K562 (cell line): ENCODE measurements around the gene ECSIT. TPM values are rescaled to one million over a fixed set of nuclear protein-coding genes. Genes with fewer than 3 reads are reported as not detected.

Source experiments
- BACH1 ChIP-seq: fragments of 200-800 bp; sonication (Bioruptor generic); IDR thresholded peaks from 2 replicates; pipeline ENCODE4 v1.6.1; 2016; ENCODE audit warnings: missing genetic modification characterization, missing compliant biosample characterization
- BDP1 ChIP-seq: IDR thresholded peaks from 3 replicates; pipeline ENCODE4 v1.6.1; 2011; ENCODE audit not compliant: insufficient read length, insufficient read depth
- BRCA1 ChIP-seq, 2 experiments: fragments of 450-650 bp in 1 of 2; sonication (generic) in 1 of 2; formaldehyde crosslinking in 1 of 2; IDR thresholded peaks; 2 replicates each; pipeline versions ENCODE4 v1.5.0 to v1.6.1; 2017 to 2020; ENCODE audit warnings: mild to moderate bottlenecking in 1 of 2, missing genetic modification reagents in 1 of 2
- BRF1 ChIP-seq: IDR thresholded peaks from 3 replicates; pipeline ENCODE4 v1.6.1; 2011; ENCODE audit warnings: borderline replicate concordance, mild to moderate bottlenecking; ENCODE audit not compliant: insufficient read length; ENCODE audit errors: extremely low read depth
- COPS2 ChIP-seq: fragments of 450-650 bp; conservative IDR thresholded peaks from 2 replicates; pipeline ENCODE4 v1.6.1; 2016; ENCODE audit warnings: mild to moderate bottlenecking, moderate library complexity
- FOXA1 ChIP-seq: fragments of 450-650 bp; IDR thresholded peaks from 2 replicates; pipeline ENCODE4 v1.6.1; 2016; ENCODE audit warnings: mild to moderate bottlenecking, borderline replicate concordance
- HDAC2 ChIP-seq: fragments of 450-650 bp; IDR thresholded peaks from 2 replicates; pipeline ENCODE4 v1.6.1; 2016; ENCODE audit warnings: mild to moderate bottlenecking
- MCM7 ChIP-seq, 2 experiments: fragments of 450-650 bp; IDR thresholded peaks; 2 replicates each; pipeline ENCODE4 v1.6.1; 2016 to 2018
- MEIS2 ChIP-seq: fragments of 450-650 bp; IDR thresholded peaks from 2 replicates; pipeline ENCODE4 v1.6.1; 2014; ENCODE audit warnings: mild to moderate bottlenecking; ENCODE audit not compliant: partially characterized antibody
- MXI1 ChIP-seq: IDR thresholded peaks from 2 replicates; pipeline ENCODE4 v1.6.1; 2011; ENCODE audit warnings: low read depth, mild to moderate bottlenecking, improper control_type of control experiment, low read length
- NFATC3 ChIP-seq: fragments of 450-650 bp; IDR thresholded peaks from 2 replicates; pipeline ENCODE4 v1.6.1; 2017; ENCODE audit warnings: mild to moderate bottlenecking
- PML ChIP-seq: IDR thresholded peaks from 2 replicates; pipeline ENCODE4 v1.6.1; 2012; ENCODE audit warnings: low read length, inconsistent platforms
- POLR2AphosphoS5 ChIP-seq: IDR thresholded peaks from 2 replicates; pipeline ENCODE4 v1.6.1; 2011; ENCODE audit warnings: mild to moderate bottlenecking, low read depth, low read length, moderate library complexity; ENCODE audit not compliant: control insufficient read depth, insufficient read depth
- RCOR1 ChIP-seq, 2 experiments: IDR thresholded peaks; 2 replicates each; pipeline ENCODE4 v1.6.1; 2012; ENCODE audit warnings: low read depth in 2 of 2, low read length in 2 of 2, borderline replicate concordance in 1 of 2, improper control_type of control experiment in 1 of 2
- SRF ChIP-seq, 2 experiments: fragments of 250-450, 450-650 bp in 1 of 2; sonication (Bioruptor Pico) in 1 of 2; sonication (generic) in 1 of 2; formaldehyde crosslinking; IDR thresholded peaks; 2 replicates each; pipeline versions ENCODE4 v1.5.0 to v1.5.1; 2020 to 2022; ENCODE audit warnings: mild to moderate bottlenecking in 1 of 2, missing genetic modification reagents in 1 of 2
- ZEB2 ChIP-seq: fragments of 450-650 bp; IDR thresholded peaks from 2 replicates; pipeline ENCODE4 v1.6.1; 2016
- ZNF586 ChIP-seq: fragments of 450-650 bp; formaldehyde crosslinking; conservative IDR thresholded peaks from 2 replicates; pipeline ENCODE4 v1.4.0; 2020; ENCODE audit warnings: mild to moderate bottlenecking, moderate library complexity
- ZNF589 ChIP-seq: fragments of 200-800 bp; sonication (Bioruptor generic); IDR thresholded peaks from 2 replicates; pipeline ENCODE4 v1.6.1; 2016; ENCODE audit warnings: low read depth, missing genetic modification characterization, missing compliant biosample characterization
- ZNF696 ChIP-seq: fragments of 250-450 bp; sonication (Bioruptor Pico); conservative IDR thresholded peaks from 2 replicates; pipeline ENCODE4 v1.4.0; 2020; ENCODE audit warnings: mild to moderate bottlenecking, moderate library complexity
- polyA plus RNA-seq, 8 experiments: library from polyadenylated mRNA; depleted of rRNA in 4 of 8; stranded (reverse) in 5 of 8; unstranded in 3 of 8; fragments of >200 nt; fragmentation: Nextera tagmentation in 2 of 8; fragmentation: Illumina TruSeq in 1 of 8; extraction: Ambion mirVana in 2 of 8; extraction: Trizol in 1 of 8; gene quantifications; 2 replicates each; pipeline versions ENCODE4 v1.2.1 to v1.2.3, GENCODE V29; 2011 to 2014; ENCODE audit warnings: inconsistent platforms in 1 of 8, missing spikeins in 1 of 8
- total RNA-seq, 7 experiments: library from RNA; depleted of rRNA in 6 of 7; stranded (reverse); fragments of >200 nt in 6 of 7; fragmentation: Illumina TruSeq in 2 of 7; extraction: Trizol in 2 of 7; gene quantifications; 2 replicates each; pipeline versions ENCODE4 v1.2.1 to v1.2.3, GENCODE V29; 2011 to 2021; ENCODE audit warnings: low replicate concordance in 1 of 7
- TF ChIP-seq, protein P1 (sequence below): fragments of 250-450 bp; sonication (Bioruptor Pico); IDR thresholded peaks from 2 replicates; pipeline ENCODE4 v1.8.0; 2021; ENCODE audit warnings: mild to moderate bottlenecking, moderate library complexity
- TF ChIP-seq, protein P2 (sequence below): fragments of 250-450 bp; sonication (Bioruptor Pico); IDR thresholded peaks from 2 replicates; pipeline ENCODE4 v1.5.0; 2020; ENCODE audit warnings: mild to moderate bottlenecking
- TF ChIP-seq, protein P3 (sequence below), 2 experiments: fragments of 450-650 bp; IDR thresholded peaks; 2 replicates each; pipeline ENCODE4 v1.6.1; 2016
- TF ChIP-seq, protein P4 (sequence below): fragments of 450-650 bp; IDR thresholded peaks from 2 replicates; pipeline ENCODE4 v1.6.1; 2017; ENCODE audit warnings: mild to moderate bottlenecking, moderate library complexity
- TF ChIP-seq, protein P5 (sequence below): sonication (generic); formaldehyde crosslinking; IDR thresholded peaks from 2 replicates; pipeline ENCODE4 v1.9.0; 2022; ENCODE audit warnings: mild to moderate bottlenecking, missing genetic modification reagents

ECSIT gene
- total and polyA plus RNA-seq, 9 of the 15 experiments (the other 6 are each of a cell fraction or from before 2014, with no cell fraction given) = 1.1 to 82.5 (median 43.9) TPM

DNA sequence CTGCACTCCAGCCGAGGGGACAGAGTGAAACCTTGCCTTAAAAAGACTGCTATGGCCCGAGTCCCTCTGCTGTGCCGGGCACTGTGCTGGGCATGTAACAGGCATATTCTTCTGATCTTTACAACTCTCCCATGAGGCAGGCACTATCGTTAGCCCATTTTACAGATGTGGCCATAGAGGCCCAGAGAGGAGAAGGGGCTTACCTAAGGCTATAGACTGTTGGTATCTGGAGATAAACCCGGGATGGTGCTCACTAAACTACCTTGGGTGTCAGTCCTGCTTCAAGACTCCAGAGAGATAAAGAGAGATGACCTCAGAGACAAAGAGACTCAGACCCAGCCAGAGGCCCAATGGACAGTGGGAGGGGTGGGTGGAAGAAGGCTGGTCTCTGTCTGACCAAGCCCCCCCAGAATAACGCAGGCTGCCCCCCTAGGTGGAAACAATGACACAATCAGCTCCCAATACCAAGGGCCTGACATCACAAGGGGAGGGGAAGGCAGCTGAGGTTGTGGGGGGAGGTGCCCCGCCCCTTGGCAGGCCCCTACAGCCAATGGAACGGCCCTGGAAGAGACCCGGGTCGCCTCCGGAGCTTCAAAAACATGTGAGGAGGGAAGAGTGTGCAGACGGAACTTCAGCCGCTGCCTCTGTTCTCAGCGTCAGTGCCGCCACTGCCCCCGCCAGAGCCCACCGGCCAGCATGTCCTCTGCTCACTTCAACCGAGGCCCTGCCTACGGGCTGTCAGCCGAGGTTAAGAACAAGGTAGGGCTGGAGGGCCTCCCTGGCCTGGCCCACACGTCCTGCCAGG lies 9.5 kb upstream of the ECSIT start, which contains the start of gene CNN1 (continued):
- TF ChIP-seq ZNF586 (CRISPR knock-in tag) (no peak), ZNF589 (CRISPR knock-in tag) (no peak), BRCA1 (IDR thresholded peaks at IDR 0.05) (no peak), BRCA1 (CRISPR knock-in tag; IDR thresholded peaks at IDR 0.05) (0 out of 2 replicates have a peak, but pooled peaks have one; percentile 57), RCOR1 (IDR thresholded peaks at IDR 0.05; ENCODE audit: borderline replicate concordance in 1 of 2, low read depth in 2 of 2, low read length in 2 of 2) (peak; percentile 53 to 92; a peak in 3 of 4 replicates), MXI1 (no peak), BDP1 (no peak), PML (no peak), MCM7 (IDR thresholded peaks at IDR 0.05) (no peak), COPS2 (no peak), ZNF696 (CRISPR knock-in tag) (no peak), BACH1 (tag) (no peak), FOXA1 (no peak), ZEB2 (no peak), NFATC3 (no peak), POLR2AphosphoS5 (no peak), HDAC2 (peak; percentile 92), MEIS2 (no peak), SRF (CRISPR knock-in tag; IDR thresholded peaks at IDR 0.05) (no peak), BRF1 (no peak)
- TF ChIP-seq, protein P1, sequence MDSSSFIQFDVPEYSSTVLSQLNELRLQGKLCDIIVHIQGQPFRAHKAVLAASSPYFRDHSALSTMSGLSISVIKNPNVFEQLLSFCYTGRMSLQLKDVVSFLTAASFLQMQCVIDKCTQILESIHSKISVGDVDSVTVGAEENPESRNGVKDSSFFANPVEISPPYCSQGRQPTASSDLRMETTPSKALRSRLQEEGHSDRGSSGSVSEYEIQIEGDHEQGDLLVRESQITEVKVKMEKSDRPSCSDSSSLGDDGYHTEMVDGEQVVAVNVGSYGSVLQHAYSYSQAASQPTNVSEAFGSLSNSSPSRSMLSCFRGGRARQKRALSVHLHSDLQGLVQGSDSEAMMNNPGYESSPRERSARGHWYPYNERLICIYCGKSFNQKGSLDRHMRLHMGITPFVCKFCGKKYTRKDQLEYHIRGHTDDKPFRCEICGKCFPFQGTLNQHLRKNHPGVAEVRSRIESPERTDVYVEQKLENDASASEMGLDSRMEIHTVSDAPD (CRISPR knock-in tag) = no peak
- TF ChIP-seq, protein P2, sequence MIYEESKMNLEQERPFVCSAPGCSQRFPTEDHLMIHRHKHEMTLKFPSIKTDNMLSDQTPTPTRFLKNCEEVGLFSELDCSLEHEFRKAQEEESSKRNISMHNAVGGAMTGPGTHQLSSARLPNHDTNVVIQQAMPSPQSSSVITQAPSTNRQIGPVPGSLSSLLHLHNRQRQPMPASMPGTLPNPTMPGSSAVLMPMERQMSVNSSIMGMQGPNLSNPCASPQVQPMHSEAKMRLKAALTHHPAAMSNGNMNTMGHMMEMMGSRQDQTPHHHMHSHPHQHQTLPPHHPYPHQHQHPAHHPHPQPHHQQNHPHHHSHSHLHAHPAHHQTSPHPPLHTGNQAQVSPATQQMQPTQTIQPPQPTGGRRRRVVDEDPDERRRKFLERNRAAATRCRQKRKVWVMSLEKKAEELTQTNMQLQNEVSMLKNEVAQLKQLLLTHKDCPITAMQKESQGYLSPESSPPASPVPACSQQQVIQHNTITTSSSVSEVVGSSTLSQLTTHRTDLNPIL (CRISPR knock-in tag) = no peak
- TF ChIP-seq, protein P3, sequence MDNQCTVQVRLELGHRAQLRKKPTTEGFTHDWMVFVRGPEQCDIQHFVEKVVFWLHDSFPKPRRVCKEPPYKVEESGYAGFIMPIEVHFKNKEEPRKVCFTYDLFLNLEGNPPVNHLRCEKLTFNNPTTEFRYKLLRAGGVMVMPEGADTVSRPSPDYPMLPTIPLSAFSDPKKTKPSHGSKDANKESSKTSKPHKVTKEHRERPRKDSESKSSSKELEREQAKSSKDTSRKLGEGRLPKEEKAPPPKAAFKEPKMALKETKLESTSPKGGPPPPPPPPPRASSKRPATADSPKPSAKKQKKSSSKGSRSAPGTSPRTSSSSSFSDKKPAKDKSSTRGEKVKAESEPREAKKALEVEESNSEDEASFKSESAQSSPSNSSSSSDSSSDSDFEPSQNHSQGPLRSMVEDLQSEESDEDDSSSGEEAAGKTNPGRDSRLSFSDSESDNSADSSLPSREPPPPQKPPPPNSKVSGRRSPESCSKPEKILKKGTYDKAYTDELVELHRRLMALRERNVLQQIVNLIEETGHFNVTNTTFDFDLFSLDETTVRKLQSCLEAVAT (IDR thresholded peaks at IDR 0.05) = no peak
- TF ChIP-seq, protein P4, sequence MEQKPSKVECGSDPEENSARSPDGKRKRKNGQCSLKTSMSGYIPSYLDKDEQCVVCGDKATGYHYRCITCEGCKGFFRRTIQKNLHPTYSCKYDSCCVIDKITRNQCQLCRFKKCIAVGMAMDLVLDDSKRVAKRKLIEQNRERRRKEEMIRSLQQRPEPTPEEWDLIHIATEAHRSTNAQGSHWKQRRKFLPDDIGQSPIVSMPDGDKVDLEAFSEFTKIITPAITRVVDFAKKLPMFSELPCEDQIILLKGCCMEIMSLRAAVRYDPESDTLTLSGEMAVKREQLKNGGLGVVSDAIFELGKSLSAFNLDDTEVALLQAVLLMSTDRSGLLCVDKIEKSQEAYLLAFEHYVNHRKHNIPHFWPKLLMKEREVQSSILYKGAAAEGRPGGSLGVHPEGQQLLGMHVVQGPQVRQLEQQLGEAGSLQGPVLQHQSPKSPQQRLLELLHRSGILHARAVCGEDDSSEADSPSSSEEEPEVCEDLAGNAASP = no peak
- TF ChIP-seq, protein P5, sequence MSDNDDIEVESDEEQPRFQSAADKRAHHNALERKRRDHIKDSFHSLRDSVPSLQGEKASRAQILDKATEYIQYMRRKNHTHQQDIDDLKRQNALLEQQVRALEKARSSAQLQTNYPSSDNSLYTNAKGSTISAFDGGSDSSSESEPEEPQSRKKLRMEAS (CRISPR knock-in tag) = peak; percentile 67; the same call in 1 of the 2 replicates
